Common myeloid progenitor, CD34-positive (primary cell): ENCODE results near the gene SEMA6B.

ENCODE experiments used
- CTCF ChIA-PET: fragments of 350-600 bp; sonication (Branson Sonifier 250); formaldehyde crosslinking; loops from one replicate; lab custom pipeline; 2021; ENCODE audit warnings: antibody characterized with exemption; lab: Charles Lee
- POLR2A ChIA-PET: fragments of 350-600 bp; sonication (Branson Sonifier 250); formaldehyde crosslinking; loops from one replicate; lab custom pipeline; 2021; ENCODE audit warnings: antibody characterized with exemption; lab: Charles Lee
- DNase-seq, 3 donors: peaks; one replicate each; pipeline versions ENCODE4 v3.0.0 to v3.0.0-alpha.2; 2013
- H3K27ac ChIP-seq, 2 experiments: 1 replicate in 1 of 2; 2 replicates in 1 of 2; pipeline ENCODE4 v1.7.0; 2013; ENCODE audit warnings: inconsistent platforms in 2 of 2, low read length in 2 of 2, mild to moderate bottlenecking in 2 of 2, low read depth in 1 of 2, moderate library complexity in 1 of 2; ENCODE audit not compliant: severe bottlenecking in 2 of 2, insufficient read depth in 1 of 2, poor library complexity in 1 of 2
- H3K27me3 ChIP-seq, 5 experiments: replicated peaks in 2 of 5; 1 replicate in 3 of 5; 2 replicates in 2 of 5; pipeline versions ENCODE4 v1.6.1 to v1.7.0; 2013; ENCODE audit warnings: low read length in 4 of 5, mild to moderate bottlenecking in 2 of 5, moderate library complexity in 2 of 5, inconsistent platforms in 1 of 5; ENCODE audit not compliant: insufficient read depth in 5 of 5, control insufficient read depth in 4 of 5
- H3K36me3 ChIP-seq, 4 experiments: 1 replicate in 2 of 4; 2 replicates in 2 of 4; pipeline versions ENCODE4 v1.6.1 to v1.7.0; 2013; ENCODE audit warnings: low read length in 3 of 4, control low read depth in 1 of 4, mild to moderate bottlenecking in 1 of 4; ENCODE audit not compliant: control insufficient read depth in 4 of 4, insufficient read depth in 4 of 4
- H3K4me1 ChIP-seq, 4 experiments: 1 replicate in 3 of 4; 2 replicates in 1 of 4; pipeline versions ENCODE4 v1.6.1 to v1.7.1; 2013; ENCODE audit warnings: low read length in 3 of 4, mild to moderate bottlenecking in 3 of 4, control low read depth in 1 of 4, inconsistent platforms in 1 of 4, moderate library complexity in 1 of 4; ENCODE audit not compliant: control insufficient read depth in 4 of 4, insufficient read depth in 4 of 4; ENCODE audit errors: control extremely low read depth in 1 of 4
- H3K4me3 ChIP-seq, 7 experiments: 1 replicate in 4 of 7; 2 replicates in 3 of 7; pipeline versions ENCODE4 v1.5.1 to v1.7.0; 2013; ENCODE audit warnings: mild to moderate bottlenecking in 7 of 7, low read length in 6 of 7, moderate library complexity in 6 of 7, inconsistent platforms in 2 of 7, low read depth in 2 of 7, control low read depth in 1 of 7; ENCODE audit not compliant: insufficient read depth in 4 of 7, control insufficient read depth in 1 of 7; ENCODE audit errors: extremely low read depth in 1 of 7
- H3K9me3 ChIP-seq, 5 experiments: 1 replicate in 4 of 5; 2 replicates in 1 of 5; pipeline versions ENCODE4 v1.6.1 to v1.7.1; 2013; ENCODE audit warnings: low read length in 4 of 5, mild to moderate bottlenecking in 2 of 5, inconsistent platforms in 1 of 5, low read depth in 1 of 5, moderate library complexity in 1 of 5; ENCODE audit not compliant: control insufficient read depth in 4 of 5, insufficient read depth in 2 of 5; ENCODE audit errors: control extremely low read depth in 1 of 5
- WGBS: methylation state at CpG from one replicate; pipeline ENCODE4 v1.1.5; 2013; ENCODE audit not compliant: insufficient coverage; 5-methylcytosine and 5-hydroxymethylcytosine counted together

The SEMA6B gene

DNA sequence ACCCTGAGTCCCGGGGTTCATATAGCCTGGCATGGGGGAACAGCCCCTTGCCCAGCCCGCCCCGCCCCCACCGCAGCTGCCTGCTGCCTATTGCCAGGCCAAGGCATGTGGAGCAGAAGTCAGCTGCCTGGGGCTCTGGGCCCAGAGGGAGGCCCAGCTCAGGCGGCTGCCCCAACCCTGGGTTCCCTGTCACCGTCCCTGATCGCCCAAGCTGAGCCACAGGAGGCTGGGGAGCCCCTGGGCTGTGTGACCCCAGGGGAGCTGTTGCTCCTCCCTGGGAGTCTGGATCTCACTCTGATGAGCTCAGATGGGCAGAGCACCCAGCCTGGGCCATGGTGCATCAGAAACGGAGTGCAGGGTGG, 42.6 kb downstream of the SEMA6B start:
- no peaks in the 10 kb centered on the region for H3K9me3 ChIP-seq
- H3K27ac ChIP-seq, result no peak overlapping the region
- no peaks in the 10 kb centered on the region for H3K36me3 ChIP-seq
- H3K27me3 ChIP-seq, result no peaks in the 10 kb centered on the region
- CTCF ChIA-PET, result interaction anchor here (1.5 to 1.8 kb wide), 2 partner anchors 9 to 24 kb away, joined by 4 to 6 read pairs; no protein-coding TSS in a partner anchor
- H3K4me3 ChIP-seq, result no peak overlapping the region
- DNase-seq, result no peak
- POLR2A ChIA-PET, result no interaction called here
- 70% methylated on average over 8 of the region's 8 CpGs for WGBS
- no peaks in the 10 kb centered on the region for H3K4me1 ChIP-seq

- Histone ChIP-seq H3K27ac (no peak overlapping the region), H3K4me3 (no peak overlapping the region), H3K36me3 (no peaks in the 10 kb centered on the region), H3K27me3 (no peaks in the 10 kb centered on the region), H3K4me1 (no peaks in the 10 kb centered on the region), H3K9me3 (no peaks in the 10 kb centered on the region)
- 68% methylated on average over 13 of the region's 14 CpGs for WGBS
- DNase-seq, result no peak
- POLR2A ChIA-PET, result no interaction called here
- CTCF ChIA-PET, result interaction anchor here (1.5 to 1.8 kb wide), 2 partner anchors 9 to 24 kb away, joined by 4 to 6 read pairs; no protein-coding TSS in a partner anchor
Observed at GRCh38 chr19:4516199-4516938, 43.1 kb downstream of the SEMA6B start.

GRCh38 chr19:4515732-4516131, 43.8 kb downstream of the SEMA6B start:
- H3K4me3 ChIP-seq, result no peak overlapping the region
- H3K27ac ChIP-seq, result no peak overlapping the region
- H3K27me3 ChIP-seq, result no peaks in the 10 kb centered on the region
- no peaks in the 10 kb centered on the region for H3K9me3 ChIP-seq
- POLR2A ChIA-PET, result no interaction called here
- CTCF ChIA-PET, result interaction anchor here (1.8 kb wide), 1 partner anchor 25 kb away, joined by 4 read pairs; no protein-coding TSS in a partner anchor
- H3K36me3 ChIP-seq, result no peaks in the 10 kb centered on the region
- WGBS, result 96% methylated on average over 3 of the region's 5 CpGs
- DNase-seq, result no peak
- no peaks in the 10 kb centered on the region for H3K4me1 ChIP-seq

- no peaks in the 10 kb centered on the region for H3K27me3 ChIP-seq
- H3K9me3 ChIP-seq, result no peaks in the 10 kb centered on the region
- DNase-seq, result no peak
- 91% methylated on average over 16 of the region's 17 CpGs for WGBS
- no peak overlapping the region for H3K4me3 ChIP-seq
- no peaks in the 10 kb centered on the region for H3K36me3 ChIP-seq
- H3K4me1 ChIP-seq, result no peaks in the 10 kb centered on the region
- H3K27ac ChIP-seq, result no peak overlapping the region
- ChIA-PET CTCF (interaction anchor here (0.6 kb wide), 1 partner anchor 86 kb away, joined by 3 read pairs; no protein-coding TSS in a partner anchor), POLR2A (no interaction called here)
Observed at GRCh38 chr19:4513248-4513647, 46.2 kb downstream of the SEMA6B start.

GRCh38 chr19:4512070-4512469, 47.4 kb downstream of the SEMA6B start:
- H3K4me1 ChIP-seq, result no peaks in the 10 kb centered on the region
- 94% methylated on average over 17 of the region's 17 CpGs for WGBS
- H3K27ac ChIP-seq, result no peak overlapping the region
- no peak for DNase-seq
- CTCF ChIA-PET, result no interaction called here
- H3K9me3 ChIP-seq, result no peaks in the 10 kb centered on the region
- H3K4me3 ChIP-seq, result no peak overlapping the region
- no peaks in the 10 kb centered on the region for H3K27me3 ChIP-seq
- no peaks in the 10 kb centered on the region for H3K36me3 ChIP-seq
- POLR2A ChIA-PET, result no interaction called here

GRCh38 chr19:4511300-4512054, 48.0 kb downstream of the SEMA6B start:
- 88% methylated on average over 26 of the region's 27 CpGs for WGBS
- Histone ChIP-seq H3K4me3 (no peak overlapping the region), H3K4me1 (peaks cover 0 to 3% (median 1%) of the 10 kb centered on the region in 4 experiments), H3K9me3 (no peaks in the 10 kb centered on the region), H3K27me3 (no peaks in the 10 kb centered on the region), H3K36me3 (no peaks in the 10 kb centered on the region), H3K27ac (no peak overlapping the region)
- CTCF ChIA-PET, result no interaction called here
- POLR2A ChIA-PET, result no interaction called here
- no peak for DNase-seq
